GM18511 (cell line): ENCODE results near the gene LHX6.

Experiments
- ATAC-seq: cut with Tn5 transposase; IDR thresholded peaks from one replicate; pipeline ENCODE4 v1.9.1; 2021; ENCODE audit warnings: mild to moderate bottlenecking, moderate library complexity; ENCODE audit not compliant: unreplicated experiment

The LHX6 gene

GRCh38 chr9:122228568-122229484 is at the start of gene LHX6:
LHX6 (minus strand) TSS chr9:122228957; CDS start chr9:122228740, 217 bp downstream.
- no peak for ATAC-seq

DNA sequence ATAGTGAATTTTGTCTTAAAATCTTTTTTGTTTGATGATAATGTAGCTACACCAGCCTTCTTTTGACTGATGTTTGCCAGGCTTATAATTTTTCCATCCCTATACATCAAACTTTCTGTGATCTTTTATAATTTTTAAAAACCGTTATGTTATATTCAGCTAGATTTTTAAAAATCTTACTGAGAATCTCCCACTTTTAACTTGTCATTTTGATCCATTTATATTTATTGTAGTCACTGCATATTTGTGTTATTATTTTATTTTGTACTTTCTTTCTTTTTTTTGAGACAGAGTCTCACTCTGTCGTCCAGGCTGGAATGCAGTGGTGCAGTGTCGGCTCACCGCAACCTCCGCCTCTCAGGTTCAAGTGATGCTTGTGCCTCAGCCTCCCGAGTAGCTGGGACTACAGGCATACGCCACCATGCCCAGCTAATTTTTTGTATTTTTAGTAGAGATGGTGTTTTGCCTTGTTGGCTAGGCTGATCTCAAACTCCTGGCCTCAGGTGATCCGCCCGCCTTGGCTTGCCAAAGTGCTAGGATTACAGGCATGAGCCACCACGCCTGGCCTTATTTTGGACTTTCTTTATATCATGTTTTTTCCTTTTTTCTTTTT is 48.6 kb upstream of the LHX6 start:
- no peak for ATAC-seq

DNA sequence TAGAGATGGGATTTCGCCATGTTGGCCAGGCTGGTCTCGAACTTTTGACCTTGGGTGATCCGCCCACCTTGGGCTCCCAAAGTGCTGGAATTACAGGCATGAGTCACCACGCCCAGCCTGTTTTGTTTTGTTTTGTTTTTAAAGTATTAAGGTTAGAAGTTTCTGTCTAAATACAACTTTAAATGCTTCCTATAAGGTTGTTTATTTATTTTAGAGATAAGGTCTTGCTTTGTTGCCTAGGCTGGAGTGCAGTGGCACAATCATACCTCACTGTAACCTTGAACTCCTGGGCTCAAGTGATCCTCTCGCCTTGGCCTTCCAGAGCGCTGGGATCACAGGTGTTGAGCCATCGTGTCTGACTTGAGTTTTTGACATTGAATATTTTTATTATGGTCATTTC is 47.3 kb upstream of the LHX6 start:
- ATAC-seq: no peak

GRCh38 chr9:122274055-122274454 is 45.3 kb upstream of the LHX6 start:
- no peak for ATAC-seq

DNA sequence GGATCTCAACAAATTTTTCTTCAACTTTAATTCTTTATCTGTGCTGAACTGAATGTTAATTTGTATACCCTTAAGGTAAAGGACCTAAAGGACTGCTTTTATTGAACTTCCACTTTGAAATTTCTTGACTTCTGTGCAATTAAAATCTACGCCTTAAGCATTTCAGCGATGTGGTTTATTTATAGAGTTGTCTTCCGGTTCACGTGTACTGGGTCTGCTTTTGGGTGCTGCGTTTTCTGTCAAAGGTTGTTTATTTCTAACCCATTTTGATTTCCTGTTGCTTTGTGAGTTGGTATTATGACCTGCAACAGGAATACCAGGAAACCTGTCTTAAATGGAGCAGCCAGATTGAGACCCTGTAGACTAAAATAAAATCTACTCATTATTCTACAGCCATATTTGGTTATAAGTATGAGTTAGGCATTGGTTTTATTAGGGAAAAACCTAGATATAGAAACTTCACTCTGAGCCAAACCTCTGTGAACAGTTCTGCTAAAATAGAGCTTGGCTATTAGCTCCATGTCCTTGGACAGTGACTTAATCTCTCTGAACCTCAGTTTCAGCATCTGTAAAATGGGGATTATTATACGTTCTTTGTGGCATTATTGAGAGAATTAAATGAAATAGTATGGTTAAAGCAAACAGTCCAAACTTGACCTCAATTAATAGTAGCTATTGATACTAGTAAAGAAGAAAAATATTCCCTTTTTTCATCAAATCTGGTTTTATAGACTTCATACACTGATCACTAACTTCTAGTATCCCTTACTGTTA is 39.5 kb upstream of the LHX6 start:
- ATAC-seq: no peak

GRCh38 chr9:122265149-122265915 is 36.6 kb upstream of the LHX6 start:
- peak; percentile 39 for ATAC-seq

GRCh38 chr9:122264360-122265148 is 35.8 kb upstream of the LHX6 start, which contains the start of the genes MRRF and RBM18:
MRRF (plus strand) TSS chr9:122264882; CDS start chr9:122270892, 6,010 bp downstream.
RBM18 (minus strand) TSS chr9:122264840; CDS start chr9:122261492, 3,348 bp downstream.
- peak; percentile 91 for ATAC-seq

DNA sequence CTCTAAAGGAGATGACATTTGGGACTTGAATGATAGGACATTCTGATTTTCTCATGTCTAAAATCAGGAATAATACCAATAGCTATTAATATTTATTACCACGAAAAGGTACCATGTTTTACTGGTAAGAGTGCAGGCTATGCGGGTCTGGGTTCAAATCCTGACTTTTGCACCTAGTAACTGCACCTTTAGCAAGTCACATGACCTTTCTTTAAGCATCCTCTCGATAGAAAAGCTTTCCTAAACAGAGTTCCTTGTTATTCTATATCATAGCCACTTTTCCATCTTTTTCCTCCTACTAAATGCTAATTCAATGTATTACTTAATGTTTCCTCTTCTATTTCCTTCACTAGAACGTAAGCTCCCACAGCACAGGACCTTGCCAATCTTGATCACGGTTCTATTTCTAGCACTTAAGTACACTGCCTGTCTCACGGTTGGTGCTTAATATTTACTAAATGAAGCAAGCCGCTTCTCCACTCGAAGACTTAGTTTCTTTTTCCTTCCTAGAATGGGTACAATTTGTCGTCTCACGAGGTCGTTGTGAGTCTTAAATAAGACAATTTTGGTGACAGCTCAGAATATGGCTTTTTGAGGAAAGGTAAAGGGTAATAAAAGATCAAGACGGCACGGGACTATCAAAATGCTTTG is 35.1 kb upstream of the LHX6 start:
- peak; percentile 1 for ATAC-seq

- no peak for ATAC-seq
Measured at GRCh38 chr9:122262073-122262472, 33.3 kb upstream of the LHX6 start.

DNA sequence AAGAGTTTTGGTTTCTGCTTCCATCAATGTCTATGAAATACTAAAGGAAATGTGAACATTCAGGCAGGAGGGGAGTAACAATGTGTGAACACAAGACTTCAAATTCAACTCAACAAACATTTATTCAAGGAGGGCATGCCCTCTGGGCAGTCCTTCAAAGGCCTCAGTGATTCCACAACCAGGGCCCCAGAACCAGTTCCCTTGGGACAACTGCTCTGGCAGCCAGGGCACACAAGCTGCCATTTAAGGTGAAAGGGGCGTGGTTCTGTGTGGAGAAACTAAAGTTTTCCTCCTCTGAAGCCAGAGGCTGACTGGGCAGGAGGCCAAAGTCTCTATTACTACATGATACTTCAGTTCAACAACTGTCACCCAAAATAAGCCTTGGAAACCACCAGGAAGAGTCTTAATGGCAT is 32.7 kb upstream of the LHX6 start:
- no peak for ATAC-seq

GRCh38 chr9:122258886-122259415 is 30.2 kb upstream of the LHX6 start:
- no peak for ATAC-seq

DNA sequence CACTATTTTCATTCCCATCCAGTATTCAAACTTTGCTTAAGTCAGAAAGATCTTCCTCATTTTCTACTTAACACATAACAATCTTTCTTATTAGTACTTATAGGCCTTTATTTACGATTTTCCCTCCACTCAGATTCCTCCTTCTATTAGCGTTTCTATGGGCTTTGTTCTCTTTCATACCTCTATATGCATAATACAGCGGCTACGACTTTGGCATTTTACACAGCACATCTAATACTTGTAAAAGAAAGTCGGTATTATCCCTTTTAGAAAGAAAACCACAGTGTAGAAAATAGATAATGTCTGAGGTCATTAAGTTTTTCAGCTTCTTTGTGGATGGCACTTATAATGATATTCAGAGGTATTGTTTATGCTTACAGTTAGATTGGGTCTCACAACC is 27.4 kb upstream of the LHX6 start:
- ATAC-seq: no peak

DNA sequence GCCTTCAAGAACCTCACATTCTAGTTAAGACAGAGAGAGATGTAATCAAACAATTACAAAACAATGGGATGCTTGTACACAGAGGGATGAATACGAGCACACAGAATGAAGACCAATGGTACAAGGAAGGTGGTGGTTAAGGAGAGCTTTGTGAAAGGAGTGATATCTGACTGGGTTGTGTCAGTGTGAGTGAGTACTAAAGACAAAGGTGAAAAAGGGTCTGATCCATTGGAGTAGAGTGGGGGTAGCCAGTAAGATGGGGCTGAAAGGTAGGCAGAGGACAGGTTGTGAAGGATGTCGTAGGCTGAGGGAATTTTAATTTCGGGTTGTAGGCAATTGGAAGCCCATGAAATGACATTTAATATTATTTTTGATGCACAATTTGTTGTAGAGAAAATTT is 26.0 kb upstream of the LHX6 start:
- ATAC-seq: no peak

- no peak for ATAC-seq
Measured at GRCh38 chr9:122252796-122253195, 24.0 kb upstream of the LHX6 start.

DNA sequence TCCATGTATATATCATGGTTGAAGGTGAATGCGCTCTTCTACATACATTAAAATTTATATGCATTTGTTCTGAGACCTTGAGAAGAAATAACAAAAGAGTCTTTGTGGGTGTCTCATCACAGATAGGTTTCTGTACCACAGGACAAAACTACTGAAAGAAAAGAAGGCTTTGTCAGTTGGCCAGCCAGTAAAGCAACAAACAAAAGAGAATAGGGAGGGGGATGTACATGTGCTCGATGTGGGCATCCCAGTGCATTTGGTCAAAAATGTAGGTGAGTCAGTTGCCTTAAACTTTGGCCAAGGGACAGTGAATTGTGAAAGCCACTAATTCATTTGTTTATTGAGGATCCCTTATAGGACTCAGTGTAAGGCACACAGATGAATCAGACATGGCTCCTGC is 22.6 kb upstream of the LHX6 start:
- ATAC-seq: no peak

- ATAC-seq: no peak
Measured at GRCh38 chr9:122248448-122248865, 19.7 kb upstream of the LHX6 start.

- no peak for ATAC-seq
Measured at GRCh38 chr9:122246666-122247065, 17.9 kb upstream of the LHX6 start.

DNA sequence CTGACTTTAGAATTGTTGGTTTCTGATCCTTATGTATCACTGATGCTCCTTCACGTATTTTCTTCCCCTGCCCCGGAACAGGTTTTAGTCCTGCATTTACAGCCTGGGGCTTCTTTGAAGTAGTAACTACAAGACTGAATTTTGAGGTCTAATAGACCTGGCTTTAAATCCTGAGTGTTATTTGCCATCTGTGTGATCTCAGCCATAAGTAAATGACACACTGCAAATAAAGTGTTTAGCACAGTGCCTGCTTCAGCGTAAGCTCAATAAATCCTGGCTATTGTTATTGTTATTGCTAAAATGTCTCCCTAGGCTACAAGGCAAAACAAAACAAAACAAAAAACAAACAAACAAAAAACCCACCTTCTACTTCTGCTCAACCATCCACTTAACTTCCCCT is 15.6 kb upstream of the LHX6 start:
- no peak for ATAC-seq

DNA sequence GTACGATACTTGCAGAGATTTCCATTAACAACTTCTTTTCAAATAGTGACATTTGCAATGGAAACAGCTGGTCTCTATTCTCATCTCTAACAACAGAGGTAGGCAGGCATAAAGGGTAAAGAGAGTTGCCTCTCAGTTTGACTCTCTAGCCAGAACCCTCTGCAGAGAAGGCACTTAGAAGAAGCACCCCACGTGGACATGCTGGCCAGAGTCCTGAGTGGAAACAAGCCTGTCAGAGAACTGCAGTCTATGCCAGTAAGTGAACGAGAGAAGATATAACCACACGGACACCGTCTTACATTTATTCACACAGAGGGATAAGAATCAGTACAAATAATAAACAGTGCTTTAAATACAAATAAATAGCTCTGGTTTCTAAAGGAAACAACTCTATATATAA is 11.0 kb upstream of the LHX6 start:
- ATAC-seq: no peak
